WTC11 (cell line): ENCODE data around the gene UGT1A3. TPM values are rescaled to one million over a fixed set of nuclear protein-coding genes. Genes with fewer than 3 reads are reported as not detected.

Experiments
- ATAC-seq: fragments of 200-7000 bp; cut with Tn5 transposase; 2 replicates; pipeline ENCODE4 v1.10.0; 2021; ENCODE audit warnings: mild to moderate bottlenecking, moderate library complexity
- CTCF ChIA-PET: fragments of 300-600 bp; sonication (Branson Sonifier 250); formaldehyde crosslinking; loops from one replicate; lab custom pipeline; 2021; ENCODE audit warnings: antibody characterized with exemption; lab: Charles Lee
- POLR2A ChIA-PET: fragments of 350-600 bp; sonication (Branson Sonifier 250); formaldehyde crosslinking; loops from one replicate; lab custom pipeline; 2021; ENCODE audit warnings: antibody characterized with exemption; lab: Charles Lee
- DNase-seq: peaks from one replicate; pipeline ENCODE4 v3.0.0; 2021; ENCODE audit warnings: low spot score
- H3K27ac Mint-ChIP-seq: 2 replicates; pipeline ENCODE4 v1.8.0; 2021; ENCODE audit warnings: mixed read lengths
- H3K27me3 Mint-ChIP-seq: 2 replicates; pipeline ENCODE4 v1.8.0; 2021; ENCODE audit warnings: low read depth, mild to moderate bottlenecking, moderate library complexity, mixed read lengths
- H3K36me3 Mint-ChIP-seq: 2 replicates; pipeline ENCODE4 v1.8.0; 2021; ENCODE audit warnings: mixed read lengths
- H3K4me1 Mint-ChIP-seq: 2 replicates; pipeline ENCODE4 v1.8.0; 2022; ENCODE audit warnings: mixed read lengths
- H3K4me3 Mint-ChIP-seq: 2 replicates; pipeline ENCODE4 v1.8.0; 2021; ENCODE audit warnings: mild to moderate bottlenecking, moderate library complexity, mixed read lengths
- H3K9me3 Mint-ChIP-seq: 2 replicates; pipeline ENCODE4 v1.8.0; 2021; ENCODE audit warnings: mixed read lengths
- CREB1 ChIP-seq: sonication (generic); formaldehyde crosslinking; IDR thresholded peaks from 2 replicates; pipeline ENCODE4 v1.8.0; 2023; ENCODE audit warnings: mild to moderate bottlenecking, missing genetic modification reagents
- EMX1 ChIP-seq: fragments of 250-450 bp; sonication (Bioruptor Pico); IDR thresholded peaks from 2 replicates; pipeline ENCODE4 v1.8.0; 2021; ENCODE audit warnings: mild to moderate bottlenecking
- FOXK1 ChIP-seq: sonication (generic); formaldehyde crosslinking; IDR thresholded peaks from 2 replicates; pipeline ENCODE4 v1.8.0; 2022; ENCODE audit warnings: mild to moderate bottlenecking, moderate library complexity, missing genetic modification reagents
- GABPB1 ChIP-seq: sonication (generic); formaldehyde crosslinking; IDR thresholded peaks from 2 replicates; pipeline ENCODE4 v1.8.1; 2023; ENCODE audit warnings: mild to moderate bottlenecking, missing genetic modification reagents
- GTF2I ChIP-seq: fragments of 250-450 bp; sonication (Bioruptor Pico); conservative IDR thresholded peaks from 2 replicates; pipeline ENCODE4 v1.4.0; 2021; ENCODE audit warnings: mild to moderate bottlenecking
- NFYB ChIP-seq: sonication (generic); formaldehyde crosslinking; conservative IDR thresholded peaks from 2 replicates; pipeline ENCODE4 v1.8.0; 2022; ENCODE audit warnings: low read depth, missing genetic modification reagents
- NR1H2 ChIP-seq: sonication (generic); formaldehyde crosslinking; IDR thresholded peaks from 2 replicates; pipeline ENCODE4 v1.9.0; 2021; ENCODE audit warnings: mild to moderate bottlenecking, moderate library complexity, missing genetic modification reagents
- OVOL2 ChIP-seq: fragments of 250-450 bp; sonication (Bioruptor Pico); IDR thresholded peaks from 2 replicates; pipeline ENCODE4 v1.9.0; 2021; ENCODE audit warnings: mild to moderate bottlenecking, borderline replicate concordance
- PRRX2 ChIP-seq: fragments of 250-450 bp; sonication (Bioruptor Pico); IDR thresholded peaks from 2 replicates; pipeline ENCODE4 v1.8.0; 2021; ENCODE audit warnings: mild to moderate bottlenecking
- TEAD4 ChIP-seq: sonication (generic); formaldehyde crosslinking; IDR thresholded peaks from 2 replicates; pipeline ENCODE4 v1.8.0; 2022; ENCODE audit warnings: mild to moderate bottlenecking, missing genetic modification reagents
- ZNF396 ChIP-seq: fragments of 250-450 bp; sonication (Bioruptor Pico); IDR thresholded peaks from 2 replicates; pipeline ENCODE4 v1.8.0; 2021; ENCODE audit warnings: mild to moderate bottlenecking, moderate library complexity, borderline replicate concordance
- ZNF423 ChIP-seq: fragments of 250-450 bp; sonication (Bioruptor Pico); IDR thresholded peaks from 2 replicates; pipeline ENCODE4 v2.1.2; 2022; ENCODE audit warnings: mild to moderate bottlenecking, moderate library complexity
- total RNA-seq: library from RNA; stranded (reverse); gene quantifications from 3 replicates; pipeline ENCODE4 v1.2.3, GENCODE V29; 2021
- TF ChIP-seq, protein P1 (sequence below): sonication (generic); formaldehyde crosslinking; IDR thresholded peaks from 2 replicates; pipeline ENCODE4 v1.8.0; 2023; ENCODE audit warnings: mild to moderate bottlenecking, missing genetic modification reagents
- TF ChIP-seq, protein P2 (sequence below): fragments of 250-450 bp; sonication (Bioruptor Pico); conservative IDR thresholded peaks from 2 replicates; pipeline ENCODE4 v1.9.0; 2021; ENCODE audit warnings: mild to moderate bottlenecking
- TF ChIP-seq, protein P3 (sequence below): sonication (generic); formaldehyde crosslinking; IDR thresholded peaks from 2 replicates; pipeline ENCODE4 v1.8.1; 2023; ENCODE audit warnings: mild to moderate bottlenecking, missing genetic modification reagents, moderate library complexity
- TF ChIP-seq, protein P4 (sequence below): sonication (generic); formaldehyde crosslinking; IDR thresholded peaks from 2 replicates; pipeline ENCODE4 v1.8.0; 2022; ENCODE audit warnings: mild to moderate bottlenecking, missing genetic modification reagents
- TF ChIP-seq, protein P5 (sequence below): fragments of 250-450 bp; sonication (Bioruptor Pico); IDR thresholded peaks from 2 replicates; pipeline ENCODE4 v1.9.0; 2021; ENCODE audit warnings: mild to moderate bottlenecking, borderline replicate concordance

The UGT1A3 gene
- total RNA-seq, 1 experiment from 2014 or later, result not detected

DNA sequence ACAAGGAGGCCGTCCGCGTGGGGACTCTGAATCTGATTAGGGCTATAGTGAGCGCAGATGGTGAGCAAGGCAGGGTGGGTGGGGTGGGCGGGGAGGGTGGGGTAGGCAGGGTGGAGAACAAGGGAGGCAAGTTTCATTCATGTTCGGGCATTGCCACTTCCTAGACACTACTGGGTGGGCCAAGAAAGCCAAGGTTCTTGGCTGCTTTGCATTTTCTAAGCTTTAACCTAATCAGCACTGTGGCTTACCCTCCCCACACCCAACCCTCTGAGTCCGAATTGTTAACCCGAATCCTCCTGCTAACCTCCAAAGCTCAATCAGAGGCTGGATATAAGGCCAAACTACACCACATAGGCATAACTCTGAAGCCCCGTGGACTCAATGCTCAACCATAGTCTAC lies 67.4 kb downstream of the UGT1A3 start:
- H3K4me1 Mint-ChIP-seq, result no peaks in the 10 kb centered on the region
- POLR2A ChIA-PET, result no interaction called here
- H3K27ac Mint-ChIP-seq, result no peak overlapping the region
- CTCF ChIA-PET, result interaction anchor here (1.2 kb wide), 1 partner anchor 353 kb away, joined by 4 read pairs; no protein-coding TSS in a partner anchor
- no peak for ATAC-seq
- no peak for DNase-seq
- peaks cover 6% of the 10 kb centered on the region for H3K9me3 Mint-ChIP-seq
- H3K4me3 Mint-ChIP-seq, result no peak overlapping the region
- H3K27me3 Mint-ChIP-seq, result no peaks in the 10 kb centered on the region; the same call in 1 of the 2 replicates
- TF ChIP-seq, protein P1, sequence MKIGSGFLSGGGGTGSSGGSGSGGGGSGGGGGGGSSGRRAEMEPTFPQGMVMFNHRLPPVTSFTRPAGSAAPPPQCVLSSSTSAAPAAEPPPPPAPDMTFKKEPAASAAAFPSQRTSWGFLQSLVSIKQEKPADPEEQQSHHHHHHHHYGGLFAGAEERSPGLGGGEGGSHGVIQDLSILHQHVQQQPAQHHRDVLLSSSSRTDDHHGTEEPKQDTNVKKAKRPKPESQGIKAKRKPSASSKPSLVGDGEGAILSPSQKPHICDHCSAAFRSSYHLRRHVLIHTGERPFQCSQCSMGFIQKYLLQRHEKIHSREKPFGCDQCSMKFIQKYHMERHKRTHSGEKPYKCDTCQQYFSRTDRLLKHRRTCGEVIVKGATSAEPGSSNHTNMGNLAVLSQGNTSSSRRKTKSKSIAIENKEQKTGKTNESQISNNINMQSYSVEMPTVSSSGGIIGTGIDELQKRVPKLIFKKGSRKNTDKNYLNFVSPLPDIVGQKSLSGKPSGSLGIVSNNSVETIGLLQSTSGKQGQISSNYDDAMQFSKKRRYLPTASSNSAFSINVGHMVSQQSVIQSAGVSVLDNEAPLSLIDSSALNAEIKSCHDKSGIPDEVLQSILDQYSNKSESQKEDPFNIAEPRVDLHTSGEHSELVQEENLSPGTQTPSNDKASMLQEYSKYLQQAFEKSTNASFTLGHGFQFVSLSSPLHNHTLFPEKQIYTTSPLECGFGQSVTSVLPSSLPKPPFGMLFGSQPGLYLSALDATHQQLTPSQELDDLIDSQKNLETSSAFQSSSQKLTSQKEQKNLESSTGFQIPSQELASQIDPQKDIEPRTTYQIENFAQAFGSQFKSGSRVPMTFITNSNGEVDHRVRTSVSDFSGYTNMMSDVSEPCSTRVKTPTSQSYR (CRISPR knock-in tag), result no peak
- no peak for TF ChIP-seq GTF2I (CRISPR knock-in tag)
- no peak for TF ChIP-seq NFYB (CRISPR knock-in tag)
- TF ChIP-seq, protein P2, sequence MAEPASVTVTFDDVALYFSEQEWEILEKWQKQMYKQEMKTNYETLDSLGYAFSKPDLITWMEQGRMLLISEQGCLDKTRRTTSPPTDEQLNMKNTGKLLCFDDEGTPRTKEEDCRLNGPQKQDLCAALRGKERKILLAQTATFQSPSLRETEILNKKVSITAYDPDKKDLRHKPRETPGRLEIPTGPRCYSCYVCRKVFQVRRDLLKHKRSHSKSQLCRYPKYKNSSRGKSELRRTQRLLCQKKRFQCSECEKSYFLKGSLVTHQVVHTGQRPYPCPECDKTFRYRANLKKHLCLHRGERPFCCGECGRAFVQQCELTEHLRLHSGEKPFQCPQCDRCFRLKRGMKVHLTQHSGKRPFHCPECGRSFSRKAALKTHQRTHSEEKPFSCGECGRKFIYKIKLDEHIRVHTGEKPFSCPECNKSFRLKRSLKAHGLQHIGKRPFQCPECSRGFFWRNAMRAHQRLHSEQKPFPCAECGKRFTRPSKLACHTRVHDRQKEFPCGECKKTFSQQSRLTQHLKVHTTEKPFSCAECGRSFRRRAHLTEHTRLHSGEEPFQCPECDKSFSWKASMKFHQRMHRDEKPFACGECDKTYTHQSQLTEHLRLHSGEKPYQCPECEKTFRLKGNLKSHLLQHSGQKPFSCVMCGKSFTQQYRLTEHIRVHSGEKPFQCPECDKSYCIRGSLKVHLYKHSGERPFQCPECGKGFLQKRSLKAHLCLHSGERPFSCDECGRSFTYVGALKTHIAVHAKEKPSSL (CRISPR knock-in tag), result no peak
- TF ChIP-seq EMX1, result no peak
- TF ChIP-seq OVOL2 (CRISPR knock-in tag), result no peak
- TF ChIP-seq TEAD4 (CRISPR knock-in tag), result no peak
- TF ChIP-seq, protein P3, sequence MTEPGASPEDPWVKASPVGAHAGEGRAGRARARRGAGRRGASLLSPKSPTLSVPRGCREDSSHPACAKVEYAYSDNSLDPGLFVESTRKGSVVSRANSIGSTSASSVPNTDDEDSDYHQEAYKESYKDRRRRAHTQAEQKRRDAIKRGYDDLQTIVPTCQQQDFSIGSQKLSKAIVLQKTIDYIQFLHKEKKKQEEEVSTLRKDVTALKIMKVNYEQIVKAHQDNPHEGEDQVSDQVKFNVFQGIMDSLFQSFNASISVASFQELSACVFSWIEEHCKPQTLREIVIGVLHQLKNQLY (CRISPR knock-in tag), result no peak
- no peak for TF ChIP-seq ZNF423 (CRISPR knock-in tag)
- no peak for TF ChIP-seq FOXK1 (CRISPR knock-in tag)
- TF ChIP-seq ZNF396 (CRISPR knock-in tag), result no peak
- H3K36me3 Mint-ChIP-seq, result no peaks in the 10 kb centered on the region

DNA sequence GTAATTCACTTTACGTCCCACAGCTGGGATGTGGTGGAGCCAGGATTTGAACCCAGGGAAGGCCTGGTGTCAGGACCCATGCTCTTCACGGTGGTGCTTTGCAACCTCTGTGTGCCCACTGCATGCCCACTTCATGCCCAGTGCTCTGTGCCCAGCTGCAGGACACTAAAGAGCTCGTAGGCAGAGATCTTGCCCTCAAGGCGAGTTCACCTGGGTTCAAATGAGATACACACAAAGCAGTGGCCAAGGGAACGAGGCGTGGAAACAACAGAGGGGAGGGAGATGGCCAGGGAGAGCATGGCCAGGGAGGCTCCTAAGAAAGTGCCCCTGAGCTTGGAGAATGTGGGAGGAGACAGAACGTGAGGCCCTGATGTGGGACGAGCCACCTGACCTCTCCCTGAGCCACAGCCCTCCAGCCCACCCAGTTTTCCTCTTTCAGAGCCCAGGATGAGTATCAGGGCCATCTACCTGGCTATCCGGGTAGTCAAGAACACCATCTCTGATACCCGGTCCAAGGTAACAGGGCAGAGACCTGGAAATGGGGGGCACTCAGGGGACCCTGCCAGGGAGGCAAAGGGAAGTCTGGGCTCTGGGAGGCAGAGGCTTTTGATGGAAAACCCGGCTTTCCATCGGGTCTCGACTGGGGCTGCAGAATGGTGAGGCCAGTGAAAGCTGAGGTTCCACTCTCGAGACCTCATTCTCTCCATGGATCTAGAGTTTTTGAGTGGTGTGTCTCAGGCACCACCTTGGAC lies 69.7 kb downstream of the UGT1A3 start:
- Mint-ChIP-seq H3K4me3 (no peak overlapping the region), H3K36me3 (no peaks in the 10 kb centered on the region), H3K4me1 (no peaks in the 10 kb centered on the region), H3K27ac (no peak overlapping the region), H3K9me3 (peaks cover 6% of the 10 kb centered on the region), H3K27me3 (no peaks in the 10 kb centered on the region; the same call in 1 of the 2 replicates)
- no peak for DNase-seq
- CTCF ChIA-PET, result no interaction called here
- ATAC-seq, result no peak
- POLR2A ChIA-PET, result no interaction called here
- TF ChIP-seq CREB1 (CRISPR knock-in tag) (no peak), GABPB1 (no peak), NR1H2 (CRISPR knock-in tag) (no peak), PRRX2 (CRISPR knock-in tag) (no peak)
- TF ChIP-seq, protein P2 (CRISPR knock-in tag), result no peak
- TF ChIP-seq, protein P4, sequence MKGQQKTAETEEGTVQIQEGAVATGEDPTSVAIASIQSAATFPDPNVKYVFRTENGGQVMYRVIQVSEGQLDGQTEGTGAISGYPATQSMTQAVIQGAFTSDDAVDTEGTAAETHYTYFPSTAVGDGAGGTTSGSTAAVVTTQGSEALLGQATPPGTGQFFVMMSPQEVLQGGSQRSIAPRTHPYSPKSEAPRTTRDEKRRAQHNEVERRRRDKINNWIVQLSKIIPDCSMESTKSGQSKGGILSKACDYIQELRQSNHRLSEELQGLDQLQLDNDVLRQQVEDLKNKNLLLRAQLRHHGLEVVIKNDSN (CRISPR knock-in tag), result no peak
- TF ChIP-seq, protein P5, sequence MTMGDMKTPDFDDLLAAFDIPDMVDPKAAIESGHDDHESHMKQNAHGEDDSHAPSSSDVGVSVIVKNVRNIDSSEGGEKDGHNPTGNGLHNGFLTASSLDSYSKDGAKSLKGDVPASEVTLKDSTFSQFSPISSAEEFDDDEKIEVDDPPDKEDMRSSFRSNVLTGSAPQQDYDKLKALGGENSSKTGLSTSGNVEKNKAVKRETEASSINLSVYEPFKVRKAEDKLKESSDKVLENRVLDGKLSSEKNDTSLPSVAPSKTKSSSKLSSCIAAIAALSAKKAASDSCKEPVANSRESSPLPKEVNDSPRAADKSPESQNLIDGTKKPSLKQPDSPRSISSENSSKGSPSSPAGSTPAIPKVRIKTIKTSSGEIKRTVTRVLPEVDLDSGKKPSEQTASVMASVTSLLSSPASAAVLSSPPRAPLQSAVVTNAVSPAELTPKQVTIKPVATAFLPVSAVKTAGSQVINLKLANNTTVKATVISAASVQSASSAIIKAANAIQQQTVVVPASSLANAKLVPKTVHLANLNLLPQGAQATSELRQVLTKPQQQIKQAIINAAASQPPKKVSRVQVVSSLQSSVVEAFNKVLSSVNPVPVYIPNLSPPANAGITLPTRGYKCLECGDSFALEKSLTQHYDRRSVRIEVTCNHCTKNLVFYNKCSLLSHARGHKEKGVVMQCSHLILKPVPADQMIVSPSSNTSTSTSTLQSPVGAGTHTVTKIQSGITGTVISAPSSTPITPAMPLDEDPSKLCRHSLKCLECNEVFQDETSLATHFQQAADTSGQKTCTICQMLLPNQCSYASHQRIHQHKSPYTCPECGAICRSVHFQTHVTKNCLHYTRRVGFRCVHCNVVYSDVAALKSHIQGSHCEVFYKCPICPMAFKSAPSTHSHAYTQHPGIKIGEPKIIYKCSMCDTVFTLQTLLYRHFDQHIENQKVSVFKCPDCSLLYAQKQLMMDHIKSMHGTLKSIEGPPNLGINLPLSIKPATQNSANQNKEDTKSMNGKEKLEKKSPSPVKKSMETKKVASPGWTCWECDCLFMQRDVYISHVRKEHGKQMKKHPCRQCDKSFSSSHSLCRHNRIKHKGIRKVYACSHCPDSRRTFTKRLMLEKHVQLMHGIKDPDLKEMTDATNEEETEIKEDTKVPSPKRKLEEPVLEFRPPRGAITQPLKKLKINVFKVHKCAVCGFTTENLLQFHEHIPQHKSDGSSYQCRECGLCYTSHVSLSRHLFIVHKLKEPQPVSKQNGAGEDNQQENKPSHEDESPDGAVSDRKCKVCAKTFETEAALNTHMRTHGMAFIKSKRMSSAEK (CRISPR knock-in tag), result no peak
